H1 (cell line): Measurements from ENCODE around the gene PRADC1. TPM values are rescaled to one million over a fixed set of nuclear protein-coding genes. Genes with fewer than 3 reads are reported as not detected.

Experiments
- ATF3 ChIP-seq: IDR thresholded peaks from 2 replicates; pipeline ENCODE4 v1.6.1; 2011; ENCODE audit warnings: low read depth, mild to moderate bottlenecking, low read length; ENCODE audit not compliant: insufficient read depth
- CTCF ChIP-seq, 3 experiments: IDR thresholded peaks; 1 replicate in 2 of 3; 2 replicates in 1 of 3; pipeline versions ENCODE4 v1.5.1 to v1.6.1; 2011; ENCODE audit warnings: low read length in 3 of 3, mild to moderate bottlenecking in 3 of 3, inconsistent platforms in 2 of 3, low read depth in 1 of 3, moderate library complexity in 1 of 3; ENCODE audit not compliant: insufficient read depth in 1 of 3; ENCODE audit errors: control extremely low read depth in 1 of 3
- HDAC2 ChIP-seq, 2 experiments: fragments of 300-600 bp in 1 of 2; sonication (generic) in 1 of 2; IDR thresholded peaks; 2 replicates each; pipeline ENCODE4 v1.6.1; 2011 to 2012; ENCODE audit warnings: low read depth in 2 of 2, low read length in 2 of 2, mild to moderate bottlenecking in 2 of 2, moderate library complexity in 2 of 2, borderline replicate concordance in 1 of 2, inconsistent platforms in 1 of 2
- KDM4A ChIP-seq: IDR thresholded peaks from one replicate; pipeline ENCODE4 v1.7.1; 2012; ENCODE audit warnings: low read depth, mild to moderate bottlenecking, moderate library complexity, low read length, inconsistent platforms; ENCODE audit not compliant: severe bottlenecking
- PHF8 ChIP-seq: fragments of 200-600 bp; sonication (generic); conservative IDR thresholded peaks from 2 replicates; pipeline ENCODE4 v1.7.1; 2012; ENCODE audit warnings: low read depth, mild to moderate bottlenecking, inconsistent platforms, low read length, moderate library complexity
- SRF ChIP-seq: IDR thresholded peaks from 2 replicates; pipeline ENCODE4 v1.6.1; 2011; ENCODE audit warnings: mild to moderate bottlenecking, low read depth, low read length, moderate library complexity
- polyA plus RNA-seq, 7 experiments: library from polyadenylated mRNA; depleted of rRNA in 3 of 7; stranded (reverse) in 5 of 7; unstranded in 2 of 7; fragments of >200 nt in 5 of 7; fragments of 200-250 nt in 2 of 7; gene quantifications; 1 replicate in 5 of 7; 2 replicates in 1 of 7; 4 replicates in 1 of 7; pipeline versions ENCODE4 v1.2.1 to v1.2.3, GENCODE V29; 2011 to 2013; ENCODE audit warnings: missing spikeins in 2 of 7, mixed read lengths in 2 of 7
- total RNA-seq: library from RNA; stranded (reverse); fragmentation: NEBNext Ultra II Directional; extraction: Animal tissue kit (Norgen Biotek cat#: 25700); gene quantifications from 2 replicates; pipeline ENCODE4 v1.2.1, GENCODE V29; 2021
- TF ChIP-seq, protein P1 (sequence below): IDR thresholded peaks from 2 replicates; pipeline ENCODE4 v1.6.1; 2012; ENCODE audit warnings: inconsistent platforms

Gene PRADC1
- total and polyA plus RNA-seq, 2 of the 8 experiments (the other 6 are each of a cell fraction or from before 2014, with no cell fraction given) = 8.9 to 13.1 TPM

- TF ChIP-seq, protein P1, sequence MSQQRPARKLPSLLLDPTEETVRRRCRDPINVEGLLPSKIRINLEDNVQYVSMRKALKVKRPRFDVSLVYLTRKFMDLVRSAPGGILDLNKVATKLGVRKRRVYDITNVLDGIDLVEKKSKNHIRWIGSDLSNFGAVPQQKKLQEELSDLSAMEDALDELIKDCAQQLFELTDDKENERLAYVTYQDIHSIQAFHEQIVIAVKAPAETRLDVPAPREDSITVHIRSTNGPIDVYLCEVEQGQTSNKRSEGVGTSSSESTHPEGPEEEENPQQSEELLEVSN = no peak
- no peak for TF ChIP-seq ATF3
- no peak for TF ChIP-seq PHF8
- TF ChIP-seq KDM4A = no peak
- no peak for TF ChIP-seq SRF
- TF ChIP-seq CTCF (IDR thresholded peaks at IDR 0.05; ENCODE audit: control extremely low read depth in 1 of 3, insufficient read depth in 1 of 3, low read depth in 1 of 3, low read length in 3 of 3) = no peak
- TF ChIP-seq HDAC2 (IDR thresholded peaks at IDR 0.05; ENCODE audit: borderline replicate concordance in 1 of 2, low read depth in 2 of 2, low read length in 2 of 2) = no peak
These were observed 33.2 kb upstream of the PRADC1 start (continued) for GRCh38 chr2:73266061-73266901.
